Pons (tissue), 1 donor: Measurements from ENCODE around the gene ZNF146.
"Not testable (repeated sequence)": the region's sequence is repeated elsewhere in the genome, so short reads cannot be mapped to it uniquely, and the experiment has no call there.

Experiments used
- DNase-seq: peaks from one replicate; pipeline ENCODE4 v3.0.0-alpha.2; 2016; ENCODE audit warnings: low spot score

The ZNF146 gene

GRCh38 chr19:36214386-36215275 lies at the start of gene ZNF146, which contains the start of gene ZNF565:
Gene ZNF146, plus strand, starts transcription at chr19:36215106. Its CDS starts 21,335 bp downstream, at chr19:36236441.
Gene ZNF565, minus strand, starts transcription at chr19:36214665. Its CDS starts 12,680 bp downstream, at chr19:36201985.
- peak; percentile 100 for DNase-seq

- DNase-seq, result no peak
Measured at GRCh38 chr19:36169084-36169760, 45.7 kb upstream of the ZNF146 start.

- no peak for DNase-seq
Measured at GRCh38 chr19:36172852-36173251, 42.1 kb upstream of the ZNF146 start.

GRCh38 chr19:36173846-36174245 lies 41.1 kb upstream of the ZNF146 start:
- DNase-seq, result not testable (repeated sequence)

- not testable (repeated sequence) for DNase-seq
Measured at GRCh38 chr19:36179077-36179476, 35.8 kb upstream of the ZNF146 start.

- no peak for DNase-seq
Measured at GRCh38 chr19:36182612-36183244, 32.2 kb upstream of the ZNF146 start.

GRCh38 chr19:36183245-36183628 lies 31.7 kb upstream of the ZNF146 start:
- DNase-seq, result no peak

GRCh38 chr19:36186722-36187121 lies 28.2 kb upstream of the ZNF146 start:
- not testable (repeated sequence) for DNase-seq

GRCh38 chr19:36196249-36196648 lies 18.7 kb upstream of the ZNF146 start:
- DNase-seq, result no peak

GRCh38 chr19:36198119-36198518 lies 16.8 kb upstream of the ZNF146 start:
- DNase-seq, result peak; percentile 98

- no peak for DNase-seq
Measured at GRCh38 chr19:36201684-36202083, 13.2 kb upstream of the ZNF146 start.

- DNase-seq, result no peak
Measured at GRCh38 chr19:36203293-36203692, 11.6 kb upstream of the ZNF146 start.

GRCh38 chr19:36207605-36208252 lies 7.2 kb upstream of the ZNF146 start:
- DNase-seq, result no peak

- DNase-seq, result peak; percentile 64
Measured at GRCh38 chr19:36209372-36209771, 5.5 kb upstream of the ZNF146 start.

GRCh38 chr19:36210497-36210896 lies 4.4 kb upstream of the ZNF146 start:
- DNase-seq, result no peak

GRCh38 chr19:36212895-36213294 lies 2.0 kb upstream of the ZNF146 start:
- DNase-seq, result no peak

GRCh38 chr19:36215276-36216123 lies 594 bp downstream of the ZNF146 start:
- DNase-seq, result no peak

GRCh38 chr19:36221474-36221873 lies 6.6 kb downstream of the ZNF146 start:
- DNase-seq, result no peak

GRCh38 chr19:36222503-36222902 lies 7.6 kb downstream of the ZNF146 start:
- DNase-seq, result no peak

- no peak for DNase-seq
Measured at GRCh38 chr19:36225219-36225892, 10.4 kb downstream of the ZNF146 start.

- DNase-seq, result not testable (repeated sequence)
Measured at GRCh38 chr19:36233626-36234025, 18.7 kb downstream of the ZNF146 start.
